GM12878 (cell line): Measurements from ENCODE around the gene IL1B. TPM values are rescaled to one million over a fixed set of nuclear protein-coding genes. Genes with fewer than 3 reads are reported as not detected.

Experiments
- ASH2L ChIP-seq: fragments of 300-600, 200-600 bp; sonication (generic); IDR thresholded peaks from 2 replicates; pipeline ENCODE4 v1.6.1; 2017; ENCODE audit warnings: low read depth, mild to moderate bottlenecking, borderline replicate concordance
- CEBPB ChIP-seq, 2 experiments: fragments of 150-350 bp in 1 of 2; IDR thresholded peaks; 2 replicates each; pipeline ENCODE4 v1.6.1; 2012 to 2014; ENCODE audit warnings: low read depth in 2 of 2, low read length in 2 of 2, borderline replicate concordance in 1 of 2, inconsistent platforms in 1 of 2
- CREM ChIP-seq: IDR thresholded peaks from 2 replicates; pipeline ENCODE4 v1.6.1; 2014; ENCODE audit warnings: antibody characterized with exemption, low read depth
- FOS ChIP-seq: IDR thresholded peaks from 3 replicates; pipeline ENCODE4 v1.6.1; 2011; ENCODE audit warnings: borderline replicate concordance; ENCODE audit not compliant: insufficient read length; ENCODE audit errors: extremely low read depth
- HDGF ChIP-seq: fragments of 450-650 bp; IDR thresholded peaks from 2 replicates; pipeline ENCODE4 v1.6.1; 2016; ENCODE audit warnings: antibody characterized with exemption
- JUNB ChIP-seq: IDR thresholded peaks from 2 replicates; pipeline ENCODE4 v1.6.1; 2016; ENCODE audit warnings: antibody characterized with exemption, mild to moderate bottlenecking
- MAX ChIP-seq: IDR thresholded peaks from 2 replicates; pipeline ENCODE4 v1.6.1; 2012; ENCODE audit warnings: low read depth, low read length, improper control_type of control experiment
- MEF2A ChIP-seq: IDR thresholded peaks from 2 replicates; pipeline ENCODE4 v1.6.1; 2011; ENCODE audit warnings: low read depth, mild to moderate bottlenecking, low read length, moderate library complexity; ENCODE audit not compliant: insufficient read depth
- MTA3 ChIP-seq: IDR thresholded peaks from 2 replicates; pipeline ENCODE4 v1.6.1; 2012; ENCODE audit warnings: low read length, inconsistent platforms, borderline replicate concordance
- NFYB ChIP-seq: IDR thresholded peaks from 2 replicates; pipeline ENCODE4 v1.6.1; 2011; ENCODE audit warnings: low read depth, mild to moderate bottlenecking, low read length, improper control_type of control experiment, moderate library complexity; ENCODE audit not compliant: insufficient read depth
- PRDM15 ChIP-seq: fragments of 450-650 bp; formaldehyde crosslinking; IDR thresholded peaks from 2 replicates; pipeline ENCODE4 v1.4.0; 2020; ENCODE audit warnings: mild to moderate bottlenecking, moderate library complexity
- RAD51 ChIP-seq: fragments of 450-650 bp; IDR thresholded peaks from 2 replicates; pipeline ENCODE4 v1.6.1; 2016; ENCODE audit warnings: moderate library complexity, mild to moderate bottlenecking, inconsistent platforms
- RB1 ChIP-seq: fragments of 450-650 bp; formaldehyde crosslinking; IDR thresholded peaks from 2 replicates; pipeline ENCODE4 v1.6.1; 2017; ENCODE audit warnings: mild to moderate bottlenecking, borderline replicate concordance
- SREBF2 ChIP-seq: IDR thresholded peaks from 2 replicates; pipeline ENCODE4 v1.6.1; 2012; ENCODE audit warnings: mild to moderate bottlenecking, low read length
- STAT1 ChIP-seq: fragments of 450-650 bp; conservative IDR thresholded peaks from 2 replicates; pipeline ENCODE4 v1.6.1; 2014; ENCODE audit warnings: antibody characterized with exemption, mild to moderate bottlenecking
- SUPT20H ChIP-seq: IDR thresholded peaks from 2 replicates; pipeline ENCODE4 v1.6.1; 2011; ENCODE audit warnings: low read depth, mild to moderate bottlenecking, low read length, moderate library complexity, borderline replicate concordance; ENCODE audit not compliant: control insufficient read depth
- USF2 ChIP-seq: IDR thresholded peaks from 2 replicates; pipeline ENCODE4 v1.6.1; 2011; ENCODE audit warnings: low read depth, low read length, improper control_type of control experiment, borderline replicate concordance
- polyA plus RNA-seq, 11 experiments: library from polyadenylated mRNA; depleted of rRNA in 4 of 11; unstranded in 6 of 11; stranded (reverse) in 5 of 11; fragments of >200 nt; fragmentation: Nextera tagmentation in 4 of 11; fragmentation: Illumina TruSeq in 1 of 11; extraction: Ambion mirVana in 4 of 11; extraction: Trizol in 1 of 11; gene quantifications; 1 replicate in 1 of 11; 2 replicates in 10 of 11; pipeline versions ENCODE4 v1.2.1 to v1.2.3, GENCODE V29; 2011 to 2016; ENCODE audit warnings: inconsistent platforms in 2 of 11, missing spikeins in 2 of 11, low read depth in 1 of 11
- total RNA-seq, 4 experiments: library from RNA; depleted of rRNA in 3 of 4; stranded (reverse); fragments of >200 nt in 3 of 4; fragmentation: Illumina TruSeq in 1 of 4; extraction: Trizol in 1 of 4; gene quantifications; 2 replicates each; pipeline versions ENCODE4 v1.2.1 to v1.2.3, GENCODE V29; 2013 to 2021
- TF ChIP-seq, protein P1 (sequence below): fragments of 150-350 bp; IDR thresholded peaks from 2 replicates; pipeline ENCODE4 v1.6.1; 2014; ENCODE audit warnings: mild to moderate bottlenecking, low read depth, low read length
- TF ChIP-seq, protein P2 (sequence below): fragments of 450-650 bp; IDR thresholded peaks from 2 replicates; pipeline ENCODE4 v1.6.1; 2017; ENCODE audit warnings: mild to moderate bottlenecking, low read depth, inconsistent platforms; ENCODE audit not compliant: poor library complexity, severe bottlenecking
- TF ChIP-seq, protein P3 (sequence below): fragments of 450-650 bp; IDR thresholded peaks from 2 replicates; pipeline ENCODE4 v1.6.1; 2017; ENCODE audit warnings: borderline replicate concordance

Gene IL1B
- total and polyA plus RNA-seq, 10 of the 15 experiments (the other 5 are each of a cell fraction or from before 2014, with no cell fraction given): 0.20 to 1.6 (median 0.84) TPM

GRCh38 chr2:112841295-112842044, 4.9 kb upstream of the IL1B start (continued):
- TF ChIP-seq SUPT20H: no peak
- no peak for TF ChIP-seq MEF2A
- no peak; the same call in 1 of the 2 replicates for TF ChIP-seq CREM
- TF ChIP-seq STAT1: no peak
- TF ChIP-seq FOS: no peak
- no peak for TF ChIP-seq USF2
- TF ChIP-seq NFYB: no peak
- no peak for TF ChIP-seq MTA3
- TF ChIP-seq, protein P1, sequence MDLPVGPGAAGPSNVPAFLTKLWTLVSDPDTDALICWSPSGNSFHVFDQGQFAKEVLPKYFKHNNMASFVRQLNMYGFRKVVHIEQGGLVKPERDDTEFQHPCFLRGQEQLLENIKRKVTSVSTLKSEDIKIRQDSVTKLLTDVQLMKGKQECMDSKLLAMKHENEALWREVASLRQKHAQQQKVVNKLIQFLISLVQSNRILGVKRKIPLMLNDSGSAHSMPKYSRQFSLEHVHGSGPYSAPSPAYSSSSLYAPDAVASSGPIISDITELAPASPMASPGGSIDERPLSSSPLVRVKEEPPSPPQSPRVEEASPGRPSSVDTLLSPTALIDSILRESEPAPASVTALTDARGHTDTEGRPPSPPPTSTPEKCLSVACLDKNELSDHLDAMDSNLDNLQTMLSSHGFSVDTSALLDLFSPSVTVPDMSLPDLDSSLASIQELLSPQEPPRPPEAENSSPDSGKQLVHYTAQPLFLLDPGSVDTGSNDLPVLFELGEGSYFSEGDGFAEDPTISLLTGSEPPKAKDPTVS: no peak
- TF ChIP-seq, protein P2, sequence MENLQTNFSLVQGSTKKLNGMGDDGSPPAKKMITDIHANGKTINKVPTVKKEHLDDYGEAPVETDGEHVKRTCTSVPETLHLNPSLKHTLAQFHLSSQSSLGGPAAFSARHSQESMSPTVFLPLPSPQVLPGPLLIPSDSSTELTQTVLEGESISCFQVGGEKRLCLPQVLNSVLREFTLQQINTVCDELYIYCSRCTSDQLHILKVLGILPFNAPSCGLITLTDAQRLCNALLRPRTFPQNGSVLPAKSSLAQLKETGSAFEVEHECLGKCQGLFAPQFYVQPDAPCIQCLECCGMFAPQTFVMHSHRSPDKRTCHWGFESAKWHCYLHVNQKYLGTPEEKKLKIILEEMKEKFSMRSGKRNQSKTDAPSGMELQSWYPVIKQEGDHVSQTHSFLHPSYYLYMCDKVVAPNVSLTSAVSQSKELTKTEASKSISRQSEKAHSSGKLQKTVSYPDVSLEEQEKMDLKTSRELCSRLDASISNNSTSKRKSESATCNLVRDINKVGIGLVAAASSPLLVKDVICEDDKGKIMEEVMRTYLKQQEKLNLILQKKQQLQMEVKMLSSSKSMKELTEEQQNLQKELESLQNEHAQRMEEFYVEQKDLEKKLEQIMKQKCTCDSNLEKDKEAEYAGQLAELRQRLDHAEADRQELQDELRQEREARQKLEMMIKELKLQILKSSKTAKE: no peak
- peak; percentile 40; the same call in 1 of the 2 replicates for TF ChIP-seq JUNB
- no peak for TF ChIP-seq CEBPB (IDR thresholded peaks at IDR 0.05; ENCODE audit: borderline replicate concordance in 1 of 2, low read depth in 2 of 2, low read length in 2 of 2)
- TF ChIP-seq ASH2L: no peak
- TF ChIP-seq RB1: no peak
- TF ChIP-seq MAX: no peak
- no peak; the same call in 1 of the 2 replicates for TF ChIP-seq HDGF
- TF ChIP-seq, protein P3, sequence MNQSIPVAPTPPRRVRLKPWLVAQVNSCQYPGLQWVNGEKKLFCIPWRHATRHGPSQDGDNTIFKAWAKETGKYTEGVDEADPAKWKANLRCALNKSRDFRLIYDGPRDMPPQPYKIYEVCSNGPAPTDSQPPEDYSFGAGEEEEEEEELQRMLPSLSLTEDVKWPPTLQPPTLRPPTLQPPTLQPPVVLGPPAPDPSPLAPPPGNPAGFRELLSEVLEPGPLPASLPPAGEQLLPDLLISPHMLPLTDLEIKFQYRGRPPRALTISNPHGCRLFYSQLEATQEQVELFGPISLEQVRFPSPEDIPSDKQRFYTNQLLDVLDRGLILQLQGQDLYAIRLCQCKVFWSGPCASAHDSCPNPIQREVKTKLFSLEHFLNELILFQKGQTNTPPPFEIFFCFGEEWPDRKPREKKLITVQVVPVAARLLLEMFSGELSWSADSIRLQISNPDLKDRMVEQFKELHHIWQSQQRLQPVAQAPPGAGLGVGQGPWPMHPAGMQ: no peak
- no peak for TF ChIP-seq PRDM15 (CRISPR knock-in tag)
- no peak for TF ChIP-seq SREBF2
- no peak for TF ChIP-seq RAD51
